CD4-positive, alpha-beta memory T cell (primary cell): ENCODE results near the gene LDLRAD1. TPM values are rescaled to one million over a fixed set of nuclear protein-coding genes. Genes with fewer than 3 reads are reported as not detected.

Source experiments
- CTCF ChIA-PET: fragments of 350-600 bp; sonication (Branson Sonifier 250); formaldehyde crosslinking; loops from one replicate; lab custom pipeline; 2021; ENCODE audit warnings: inconsistent platforms; ENCODE audit not compliant: partially characterized antibody; lab: Charles Lee
- POLR2A ChIA-PET: fragments of 350-600 bp; sonication (Branson Sonifier 250); formaldehyde crosslinking; loops from one replicate; lab custom pipeline; 2021; ENCODE audit not compliant: partially characterized antibody; lab: Charles Lee
- DNase-seq, 5 donors: peaks; one replicate each; pipeline versions ENCODE4 v3.0.0 to v3.0.0-alpha.2; 2020 to 2022; ENCODE audit warnings: mixed read lengths in 1 of 5
- H3K27ac ChIP-seq: one replicate; pipeline ENCODE4 v1.7.0; 2013; ENCODE audit warnings: low read depth, low read length
- H3K27me3 ChIP-seq: 2 replicates; pipeline ENCODE4 v1.7.0; 2013; ENCODE audit warnings: mild to moderate bottlenecking, low read length, moderate library complexity; ENCODE audit not compliant: insufficient read depth
- H3K36me3 ChIP-seq: 2 replicates; pipeline ENCODE4 v1.7.0; 2013; ENCODE audit warnings: mild to moderate bottlenecking, low read length, moderate library complexity; ENCODE audit not compliant: insufficient read depth
- H3K4me1 ChIP-seq: 2 replicates; pipeline ENCODE4 v1.7.0; 2013; ENCODE audit warnings: mild to moderate bottlenecking, low read length, moderate library complexity; ENCODE audit not compliant: insufficient read depth
- H3K4me3 ChIP-seq, 2 donors: one replicate each; pipeline ENCODE4 v1.7.0; 2013; ENCODE audit warnings: low read length in 2 of 2, mild to moderate bottlenecking in 1 of 2
- H3K9me3 ChIP-seq, 2 donors: one replicate each; pipeline ENCODE4 v1.7.0; 2013; ENCODE audit warnings: low read length in 2 of 2, control low read depth in 1 of 2; ENCODE audit not compliant: control insufficient read depth in 1 of 2
- H3K27ac Mint-ChIP-seq, 7 donors: one replicate each; pipeline ENCODE4 v1.8.0; 2020 to 2021; ENCODE audit warnings: mixed read lengths in 7 of 7, mild to moderate bottlenecking in 6 of 7, inconsistent platforms in 3 of 7, moderate library complexity in 3 of 7
- H3K27me3 Mint-ChIP-seq, 2 donors: one replicate each; pipeline ENCODE4 v1.8.0; 2020 to 2021; ENCODE audit warnings: mixed read lengths in 2 of 2
- H3K36me3 Mint-ChIP-seq, 2 donors: one replicate each; pipeline ENCODE4 v1.8.0; 2020 to 2021; ENCODE audit warnings: mixed read lengths in 2 of 2, inconsistent platforms in 1 of 2, mild to moderate bottlenecking in 1 of 2
- H3K4me1 Mint-ChIP-seq, 4 donors: one replicate each; pipeline ENCODE4 v1.8.0; 2020 to 2021; ENCODE audit warnings: mixed read lengths in 4 of 4, mild to moderate bottlenecking in 1 of 4
- H3K4me3 Mint-ChIP-seq, 8 donors: one replicate each; pipeline ENCODE4 v1.8.0; 2020 to 2021; ENCODE audit warnings: mixed read lengths in 8 of 8, mild to moderate bottlenecking in 7 of 8, moderate library complexity in 6 of 8, inconsistent platforms in 3 of 8
- H3K9me3 Mint-ChIP-seq, 8 donors: one replicate each; pipeline ENCODE4 v1.8.0; 2020 to 2021; ENCODE audit warnings: mixed read lengths in 8 of 8, mild to moderate bottlenecking in 5 of 8, inconsistent platforms in 3 of 8, moderate library complexity in 1 of 8
- intact Hi-C: fragments of 100-400 bp; cut with micrococcal nuclease; formaldehyde crosslinking; loops from one replicate; pipeline ENCODE4 v1.15.1; 2023
- polyA plus RNA-seq, 2 donors: library from polyadenylated mRNA; unstranded; fragments of 300-500 nt; fragmentation: Illumina TruSeq; gene quantifications; one replicate each; pipeline ENCODE4 v1.2.3, GENCODE V29; 2021
- total RNA-seq, 2 experiments: library from RNA; stranded (reverse); gene quantifications; one replicate each; pipeline ENCODE4 v1.2.3, GENCODE V29; 2021

LDLRAD1 gene
- total RNA-seq, result not detected
- polyA plus RNA-seq, result not detected

- intact Hi-C loops, result no loop called here
- Mint-ChIP-seq H3K9me3 (no peaks in the 10 kb centered on the region), H3K27ac (no peak within 1 kb of the TSS), H3K36me3 (no peaks in the 10 kb centered on the region), H3K4me3 (no peak within 1 kb of the TSS), H3K4me1 (no peaks in the 10 kb centered on the region), H3K27me3 (peaks cover 0 to 4% of the 10 kb centered on the region in 2 donors)
- CTCF ChIA-PET, result interaction anchor here (0.6 kb wide), 1 partner anchor 1096 kb away, joined by 3 read pairs; the partner anchor contains the start of gene ECHDC2
- H3K4me3 ChIP-seq, result no peak within 1 kb of the TSS
- H3K9me3 ChIP-seq, result no peaks in the 10 kb centered on the region
- POLR2A ChIA-PET, result no interaction called here
- no peaks in the 10 kb centered on the region for H3K4me1 ChIP-seq
- no peak within 1 kb of the TSS for H3K27ac ChIP-seq
- no peaks in the 10 kb centered on the region for H3K36me3 ChIP-seq
- H3K27me3 ChIP-seq, result no peaks in the 10 kb centered on the region
- DNase-seq, result no peak
Measured at GRCh38 chr1:54017979-54018378, at the start of gene LDLRAD1. TSS of gene LDLRAD1 (minus strand) at chr1:54018186. CDS start at chr1:54018112, 74 bp downstream.

- no peak for DNase-seq
- Mint-ChIP-seq H3K36me3 (peaks cover 11% of the 10 kb centered on the region in 2 donors), H3K9me3 (no peaks in the 10 kb centered on the region), H3K27ac (no peak overlapping the region), H3K4me3 (no peak overlapping the region), H3K27me3 (no peaks in the 10 kb centered on the region), H3K4me1 (peaks cover 0 to 2% (median 0%) of the 10 kb centered on the region in 4 donors)
- H3K36me3 ChIP-seq, result no peaks in the 10 kb centered on the region
- intact Hi-C loops, result no loop called here
- H3K27me3 ChIP-seq, result no peaks in the 10 kb centered on the region
- no peak overlapping the region for H3K27ac ChIP-seq
- no peaks in the 10 kb centered on the region for H3K4me1 ChIP-seq
- ChIA-PET CTCF (no interaction called here), POLR2A (no interaction called here)
- no peak overlapping the region for H3K4me3 ChIP-seq
- no peaks in the 10 kb centered on the region for H3K9me3 ChIP-seq
Measured at GRCh38 chr1:54064299-54064698, 46.3 kb upstream of the LDLRAD1 start.

- H3K4me3 Mint-ChIP-seq, result no peak overlapping the region
- ChIA-PET POLR2A (interaction anchor here (0.6 to 2.5 kb wide), 7 partner anchors 22 to 746 kb away, joined by 3 to 18 read pairs (median 5); partner anchors contain the start of genes CYB5RL, IFT25, MRPL37 and PARS2), CTCF (interaction anchor here (0.7 to 2.1 kb wide), 5 partner anchors 20 to 747 kb away, joined by 3 to 6 read pairs (median 3); partner anchors contain the start of genes IFT25, LRRC42 and TTC22)
- H3K27ac ChIP-seq, result peak overlapping the region; percentile 88
- H3K4me3 ChIP-seq, result peak overlapping the region in 1 of 2 donors; percentile 99
- peaks cover 46% of the 10 kb centered on the region for H3K4me1 ChIP-seq
- no peaks in the 10 kb centered on the region for H3K36me3 ChIP-seq
- H3K27ac Mint-ChIP-seq, result no peak overlapping the region
- peaks cover 25 to 41% (median 32%) of the 10 kb centered on the region in 4 donors for H3K4me1 Mint-ChIP-seq
- peaks cover 14 to 16% of the 10 kb centered on the region in 2 donors for H3K36me3 Mint-ChIP-seq
- H3K9me3 Mint-ChIP-seq, result no peaks in the 10 kb centered on the region
- peak in 1 of 5 donors; percentile 5 for DNase-seq
- intact Hi-C loops, result loop anchor here (5.0 kb wide), 1 partner anchor 748 kb away; the partner anchor contains the start of gene TTC22
- H3K27me3 ChIP-seq, result no peaks in the 10 kb centered on the region
- H3K9me3 ChIP-seq, result no peaks in the 10 kb centered on the region
- no peaks in the 10 kb centered on the region for H3K27me3 Mint-ChIP-seq
Measured at GRCh38 chr1:54054438-54054749, 36.4 kb upstream of the LDLRAD1 start.

GRCh38 chr1:54053745-54054437 lies 35.9 kb upstream of the LDLRAD1 start:
- H3K36me3 Mint-ChIP-seq, result peaks cover 12 to 15% of the 10 kb centered on the region in 2 donors
- no peak overlapping the region for H3K4me3 Mint-ChIP-seq
- peak overlapping the region; percentile 98 to 99 for H3K4me3 ChIP-seq
- H3K4me1 ChIP-seq, result peaks cover 51% of the 10 kb centered on the region
- H3K27ac Mint-ChIP-seq, result no peak overlapping the region
- DNase-seq, result peak in 1 of 5 donors; percentile 52
- no peaks in the 10 kb centered on the region for H3K27me3 Mint-ChIP-seq
- intact Hi-C loops, result loop anchor here (1.0 to 5.0 kb wide), 8 partner anchors 16 to 748 kb away; partner anchors contain the start of genes IFT25, NDC1, PARS2 and TTC22
- H3K27me3 ChIP-seq, result no peaks in the 10 kb centered on the region
- peak overlapping the region; percentile 88 for H3K27ac ChIP-seq
- no peaks in the 10 kb centered on the region for H3K9me3 Mint-ChIP-seq
- POLR2A ChIA-PET, result interaction anchor here (0.5 to 3.0 kb wide), 16 partner anchors 7 to 747 kb away, joined by 3 to 25 read pairs (median 7); partner anchors contain the start of genes CYB5RL, IFT25, LRRC42 and MRPL37
- peaks cover 26 to 44% (median 35%) of the 10 kb centered on the region in 4 donors for H3K4me1 Mint-ChIP-seq
- no peaks in the 10 kb centered on the region for H3K36me3 ChIP-seq
- CTCF ChIA-PET, result interaction anchor here (0.8 to 2.1 kb wide), 6 partner anchors 17 to 748 kb away, joined by 3 to 6 read pairs (median 4); partner anchors contain the start of genes IFT25 and LRRC42
- H3K9me3 ChIP-seq, result no peaks in the 10 kb centered on the region

GRCh38 chr1:54052934-54053744 lies 35.2 kb upstream of the LDLRAD1 start, which contains the start of the genes TCEANC2 and TMEM59:
TSS of gene TCEANC2 (plus strand) at chr1:54053608. CDS start at chr1:54054423, 815 bp downstream.
TSS of gene TMEM59 (minus strand) at chr1:54053204. CDS start at chr1:54053188, 16 bp downstream.
- H3K36me3 Mint-ChIP-seq, result peaks cover 8 to 13% of the 10 kb centered on the region in 2 donors
- H3K4me1 Mint-ChIP-seq, result peaks cover 23 to 49% (median 37%) of the 10 kb centered on the region in 4 donors

GRCh38 chr1:54052431-54052933 lies 34.5 kb upstream of the LDLRAD1 start:
- POLR2A ChIA-PET, result interaction anchor here (0.5 to 3.0 kb wide), 19 partner anchors 8 to 748 kb away, joined by 3 to 25 read pairs (median 7); partner anchors contain the start of genes IFT25, LRRC42, NDC1 and PARS2
- Mint-ChIP-seq H3K27me3 (no peaks in the 10 kb centered on the region), H3K4me3 (no peak overlapping the region), H3K36me3 (peaks cover 3 to 11% of the 10 kb centered on the region in 2 donors), H3K9me3 (no peaks in the 10 kb centered on the region), H3K27ac (no peak overlapping the region), H3K4me1 (peaks cover 24 to 50% (median 38%) of the 10 kb centered on the region in 4 donors)
- H3K27ac ChIP-seq, result peak overlapping the region; percentile 88
- no peaks in the 10 kb centered on the region for H3K36me3 ChIP-seq
- H3K27me3 ChIP-seq, result no peaks in the 10 kb centered on the region
- H3K9me3 ChIP-seq, result no peaks in the 10 kb centered on the region
- DNase-seq, result peak in 2 of 5 donors; percentile 48 to 58
- intact Hi-C loops, result loop anchor here (2.0 to 5.0 kb wide), 2 partner anchors 162 to 750 kb away; partner anchors contain the start of gene TTC22
- H3K4me3 ChIP-seq, result peak overlapping the region; percentile 98 to 99
- H3K4me1 ChIP-seq, result peaks cover 65% of the 10 kb centered on the region
- CTCF ChIA-PET, result interaction anchor here (1.1 to 2.1 kb wide), 5 partner anchors 17 to 749 kb away, joined by 3 to 6 read pairs (median 4); partner anchors contain the start of genes IFT25 and LRRC42

More at GRCh38 chr1:54052934-54053744, 35.2 kb upstream of the LDLRAD1 start, which contains the start of the genes TCEANC2 and TMEM59:
- intact Hi-C loops, result loop anchor here (1.0 to 5.0 kb wide), 8 partner anchors 17 to 749 kb away; partner anchors contain the start of genes IFT25, NDC1, PARS2 and TTC22
- Mint-ChIP-seq H3K9me3 (no peaks in the 10 kb centered on the region), H3K27me3 (no peaks in the 10 kb centered on the region), H3K27ac (no peak within 1 kb of the TSS), H3K4me3 (no peak within 1 kb of the TSS)
- Histone ChIP-seq H3K27ac (peak within 1 kb of the TSS; percentile 88), H3K4me3 (peak within 1 kb of the TSS; percentile 98 to 99), H3K36me3 (no peaks in the 10 kb centered on the region), H3K4me1 (peaks cover 59% of the 10 kb centered on the region), H3K9me3 (no peaks in the 10 kb centered on the region), H3K27me3 (no peaks in the 10 kb centered on the region)
- ChIA-PET POLR2A (interaction anchor here (0.5 to 3.0 kb wide), 20 partner anchors 8 to 748 kb away, joined by 3 to 25 read pairs (median 6); partner anchors contain the start of genes IFT25, LRRC42, NDC1 and PARS2), CTCF (interaction anchor here (0.8 to 2.1 kb wide), 7 partner anchors 16 to 748 kb away, joined by 3 to 6 read pairs (median 3); partner anchors contain the start of genes IFT25 and LRRC42)
- DNase-seq, result peak; percentile 97 to 100 (median 99)
